ENCODE measurements around the gene TPPP2.

The TPPP2 gene

DNA sequence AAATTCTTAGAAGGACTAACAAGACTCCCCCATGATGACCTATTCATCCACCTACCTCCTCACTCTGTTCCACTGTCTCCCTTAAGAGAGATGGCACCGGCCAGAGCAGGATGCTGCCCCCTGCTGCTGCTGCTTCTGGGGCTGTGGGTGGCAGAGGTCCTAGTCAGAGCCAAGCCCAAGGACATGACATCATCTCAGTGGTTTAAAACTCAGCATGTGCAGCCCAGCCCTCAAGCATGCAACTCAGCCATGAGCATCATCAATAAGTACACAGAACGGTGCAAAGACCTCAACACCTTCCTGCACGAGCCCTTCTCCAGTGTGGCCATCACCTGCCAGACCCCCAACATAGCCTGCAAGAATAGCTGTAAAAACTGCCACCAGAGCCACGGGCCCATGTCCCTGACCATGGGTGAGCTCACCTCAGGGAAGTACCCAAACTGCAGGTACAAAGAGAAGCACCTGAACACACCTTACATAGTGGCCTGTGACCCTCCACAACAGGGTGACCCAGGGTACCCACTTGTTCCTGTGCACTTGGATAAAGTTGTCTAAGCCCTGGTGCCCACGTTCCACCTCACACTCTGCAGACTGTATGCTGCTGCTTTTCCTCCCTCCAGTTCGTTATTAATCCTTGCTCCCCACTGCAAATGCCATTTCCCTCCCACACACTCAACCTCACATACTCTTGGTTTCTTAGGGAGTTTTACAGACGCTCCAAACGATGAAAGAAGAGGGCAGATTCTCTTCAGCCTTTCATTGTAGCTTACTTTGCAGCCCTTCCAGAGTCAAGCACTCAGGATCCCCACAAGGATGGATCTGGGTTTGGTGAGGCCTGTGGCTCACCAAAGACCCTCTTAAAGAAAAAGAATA lies 28.0 kb downstream of the TPPP2 start, which contains the start of gene RNASE8:
Gene RNASE8, plus strand, starts transcription at position 20 of the 873 bp plus-strand sequence. Its CDS starts 71 bp downstream, at position 91.
- H3K27ac ChIP-seq = no peak within 1 kb of the TSS
- peak within 1 kb of the TSS in 1 of 11 experiments; percentile 10; a peak in 1 of 22 replicates for H3K4me2 ChIP-seq
- no peaks in the 10 kb centered on the region for H3K27me3 ChIP-seq
- no peaks in the 10 kb centered on the region; a peak in 1 of 22 replicates for H4K20me1 ChIP-seq
- TF ChIP-seq Cebpa-rat (IDR thresholded peaks at IDR 0.05) = no peak
- no peaks in the 10 kb centered on the region for H3K36me3 ChIP-seq
- H3K9me3 ChIP-seq (replicated peaks in 1 of 11) = no peaks in the 10 kb centered on the region
- H3K9ac ChIP-seq = no peak within 1 kb of the TSS
- H3K4me3 ChIP-seq = no peak within 1 kb of the TSS
- H3K4me1 ChIP-seq = peaks cover 0 to 14% (median 9%) of the 10 kb centered on the region in 10 experiments; a peak in 17 of 20 replicates

DNA sequence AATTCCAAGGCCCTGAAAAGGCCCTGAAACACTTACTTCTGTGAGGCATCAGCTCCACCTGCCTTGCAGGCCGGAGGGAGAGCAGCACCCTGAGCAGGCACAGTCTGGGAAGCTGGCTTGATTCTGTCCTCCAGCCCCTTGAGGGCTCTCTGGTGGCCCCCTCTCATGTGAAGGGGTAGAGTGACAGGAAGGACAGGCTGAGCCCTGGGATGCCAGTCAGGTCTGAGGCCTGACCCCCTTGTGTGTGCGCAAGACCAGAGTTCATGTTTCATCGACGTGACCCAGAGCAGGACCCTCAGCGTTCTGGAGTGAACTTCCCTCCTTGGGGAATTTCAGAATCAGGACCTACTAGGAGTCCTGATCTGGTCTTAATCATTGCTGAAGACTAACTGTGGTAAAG lies 28.9 kb downstream of the TPPP2 start:
- Histone ChIP-seq H3K4me2 (no peak overlapping the region), H3K27ac (no peak overlapping the region), H3K4me3 (no peak overlapping the region), H3K27me3 (no peaks in the 10 kb centered on the region), H3K4me1 (peaks cover 0 to 21% (median 17%) of the 10 kb centered on the region in 10 experiments; a peak in 17 of 20 replicates), H3K36me3 (no peaks in the 10 kb centered on the region), H3K9ac (no peak overlapping the region), H4K20me1 (no peaks in the 10 kb centered on the region; a peak in 1 of 22 replicates), H3K9me3 (replicated peaks in 1 of 11) (no peaks in the 10 kb centered on the region)
- no peak for TF ChIP-seq Cebpa-rat (IDR thresholded peaks at IDR 0.05)

DNA sequence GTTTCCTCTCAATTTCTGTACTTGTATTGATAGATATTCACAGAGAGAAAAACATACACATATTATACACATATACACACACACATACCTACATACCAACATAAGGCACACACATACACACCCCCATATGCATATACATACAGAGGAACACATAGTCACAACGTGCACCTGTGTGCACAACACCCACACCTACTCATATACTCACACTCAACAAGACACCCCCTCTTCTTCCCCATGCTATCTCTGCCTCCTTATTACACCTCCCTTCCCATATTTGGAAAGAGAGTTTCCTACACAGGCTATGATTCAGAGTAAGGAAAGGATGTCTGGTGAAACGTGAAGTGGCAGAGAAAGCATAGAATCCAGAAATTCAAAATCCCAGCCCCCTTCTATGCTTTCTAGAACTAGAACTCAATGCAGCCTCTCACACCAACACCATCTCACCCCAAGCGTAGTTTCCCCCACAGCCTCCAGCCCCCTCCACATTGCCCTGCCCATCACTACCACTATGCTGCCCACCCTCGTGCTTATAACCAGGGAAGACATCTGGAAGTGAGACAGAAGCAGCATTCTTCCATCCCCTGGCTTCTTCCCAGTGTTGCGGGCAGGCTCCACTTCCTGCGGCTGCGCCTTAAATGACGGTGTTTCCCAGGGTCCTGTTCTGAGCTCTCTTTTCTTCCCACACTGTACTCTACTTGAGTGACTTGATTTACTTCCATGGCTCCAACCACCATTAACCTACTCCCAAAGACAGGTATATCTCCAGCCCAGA lies 30.0 kb downstream of the TPPP2 start:
- Histone ChIP-seq H3K4me3 (no peak overlapping the region), H3K4me1 (peaks cover 0 to 21% (median 17%) of the 10 kb centered on the region in 10 experiments; a peak in 17 of 20 replicates), H4K20me1 (no peaks in the 10 kb centered on the region; a peak in 1 of 22 replicates), H3K27ac (no peak overlapping the region), H3K36me3 (no peaks in the 10 kb centered on the region), H3K4me2 (no peak overlapping the region; a peak in 1 of 22 replicates), H3K9me3 (replicated peaks in 1 of 11) (no peaks in the 10 kb centered on the region), H3K27me3 (no peaks in the 10 kb centered on the region), H3K9ac (no peak overlapping the region)
- no peak for TF ChIP-seq Cebpa-rat (IDR thresholded peaks at IDR 0.05)

DNA sequence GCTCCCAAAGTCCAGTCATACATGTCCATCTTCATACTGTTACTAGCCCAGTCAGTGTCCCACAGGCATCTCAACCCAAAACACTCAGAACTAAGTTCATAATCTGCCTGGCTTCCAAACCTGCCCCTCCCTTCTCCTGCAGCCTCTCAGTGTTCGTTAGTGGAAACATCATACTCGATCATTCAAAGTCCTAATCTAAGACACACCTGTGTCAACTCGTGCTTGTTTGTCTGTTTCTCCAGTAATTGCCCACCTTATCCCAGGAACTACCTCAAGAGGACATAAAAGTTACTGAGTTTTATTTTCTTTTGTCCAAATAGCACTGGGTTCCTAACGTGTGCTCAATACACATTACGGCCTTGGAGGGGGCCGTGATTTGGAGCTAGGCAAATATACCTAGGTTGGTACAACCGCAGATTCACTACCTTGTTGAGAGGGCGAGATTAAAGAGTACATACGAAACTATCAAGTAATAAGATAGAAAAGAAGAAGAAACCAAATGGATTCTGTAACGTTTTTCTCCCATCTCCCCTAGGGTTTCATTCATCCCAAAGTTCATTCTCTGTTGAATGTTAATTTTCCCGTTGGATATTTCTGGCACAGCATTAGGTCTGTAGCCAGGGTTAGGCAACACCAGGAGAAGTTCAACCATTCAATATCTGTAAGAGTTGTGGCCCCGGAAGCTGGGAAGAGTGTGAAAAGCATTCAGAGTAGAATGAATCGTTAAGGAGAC lies 30.8 kb downstream of the TPPP2 start:
- Histone ChIP-seq H3K36me3 (no peaks in the 10 kb centered on the region), H3K27ac (no peak overlapping the region), H3K9me3 (replicated peaks in 1 of 11) (no peaks in the 10 kb centered on the region), H3K4me3 (no peak overlapping the region), H4K20me1 (no peaks in the 10 kb centered on the region; a peak in 1 of 22 replicates), H3K9ac (no peak overlapping the region), H3K4me2 (no peak overlapping the region), H3K27me3 (no peaks in the 10 kb centered on the region), H3K4me1 (peaks cover 0 to 21% (median 17%) of the 10 kb centered on the region in 10 experiments; a peak in 17 of 20 replicates)
- TF ChIP-seq Cebpa-rat (IDR thresholded peaks at IDR 0.05) = no peak

DNA sequence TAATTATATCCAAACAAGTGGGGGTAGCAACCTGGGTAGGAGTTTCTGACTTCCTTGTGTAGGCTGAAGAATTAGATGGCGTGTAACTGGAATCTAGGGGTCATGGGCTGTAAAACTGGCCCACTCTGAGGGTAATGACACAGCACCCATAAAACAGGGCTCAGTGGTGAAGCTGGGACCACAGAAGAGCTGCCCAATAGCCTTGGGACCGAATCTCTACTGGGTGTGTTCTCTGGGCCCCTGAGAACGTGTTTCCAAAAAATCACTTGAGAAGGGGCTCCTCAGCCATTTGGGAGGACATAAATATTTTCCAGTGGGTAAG lies 31.3 kb downstream of the TPPP2 start:
- Histone ChIP-seq H3K9me3 (replicated peaks in 1 of 11) (no peaks in the 10 kb centered on the region), H3K27me3 (no peaks in the 10 kb centered on the region), H3K36me3 (no peaks in the 10 kb centered on the region), H3K4me2 (no peak overlapping the region), H3K4me3 (no peak overlapping the region), H3K9ac (no peak overlapping the region), H3K27ac (no peak overlapping the region), H3K4me1 (peaks cover 0 to 21% (median 17%) of the 10 kb centered on the region in 10 experiments; a peak in 17 of 20 replicates), H4K20me1 (no peaks in the 10 kb centered on the region; a peak in 1 of 22 replicates)
- no peak for TF ChIP-seq Cebpa-rat (IDR thresholded peaks at IDR 0.05)

GRCh38 chr14:21063479-21063878 lies 33.5 kb downstream of the TPPP2 start:
- Histone ChIP-seq H3K36me3 (no peaks in the 10 kb centered on the region), H3K9me3 (replicated peaks in 1 of 11) (no peaks in the 10 kb centered on the region), H4K20me1 (peaks cover 0 to under 1% (median 0%) of the 10 kb centered on the region in 11 experiments; a peak in 2 of 22 replicates), H3K27ac (peak overlapping the region in 3 of 11 experiments; percentile 16 to 33 (median 31); a peak in 2 of 22 replicates), H3K4me2 (peak overlapping the region in 8 of 11 experiments; percentile 31 to 72 (median 59); a peak in 16 of 22 replicates), H3K4me1 (peaks cover 3 to 19% (median 17%) of the 10 kb centered on the region in 10 experiments; a peak in 18 of 20 replicates), H3K27me3 (peaks cover 0 to 4% (median 3%) of the 10 kb centered on the region in 11 experiments; a peak in 17 of 22 replicates), H3K9ac (no peak overlapping the region), H3K4me3 (no peak overlapping the region)
- TF ChIP-seq Cebpa-rat (IDR thresholded peaks at IDR 0.05) = no peak

DNA sequence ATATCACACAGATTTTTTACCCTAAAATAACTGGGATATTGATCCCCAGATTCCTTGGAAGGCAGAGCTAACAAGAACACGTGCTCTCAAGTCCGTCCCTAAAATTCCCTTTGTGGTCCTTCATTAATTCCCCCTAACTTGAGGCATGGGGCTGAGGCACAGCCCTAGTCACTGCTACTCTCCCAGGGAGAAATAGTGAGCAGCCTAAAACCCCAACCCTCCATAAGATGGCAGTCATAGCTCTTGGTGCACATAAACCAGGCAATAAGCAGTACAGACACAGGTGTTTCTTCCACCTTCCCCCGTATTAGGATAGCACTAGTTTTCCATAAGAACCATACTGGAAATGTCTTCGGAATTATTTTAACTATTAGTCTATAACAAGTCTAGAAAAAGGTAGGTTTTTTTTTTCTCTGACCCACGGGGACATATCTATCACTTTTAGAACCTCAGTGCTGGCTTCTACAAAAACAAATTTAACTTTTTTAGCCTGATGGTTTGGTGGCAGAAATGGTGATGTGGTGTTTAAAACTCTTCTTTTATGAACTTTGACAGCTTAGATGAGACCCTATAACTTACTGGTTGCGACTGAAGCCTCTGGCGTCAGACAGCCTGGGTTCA lies 37.0 kb downstream of the TPPP2 start:
- peaks cover 18 to 46% (median 40%) of the 10 kb centered on the region in 10 experiments for H3K4me1 ChIP-seq
- TF ChIP-seq Cebpa-rat (IDR thresholded peaks at IDR 0.05) = no peak

More for the DNA sequence above, 37.0 kb downstream of the TPPP2 start:
- Histone ChIP-seq H3K9me3 (replicated peaks in 1 of 11) (no peaks in the 10 kb centered on the region), H3K9ac (no peak overlapping the region), H3K4me2 (no peak overlapping the region), H3K27ac (no peak overlapping the region), H4K20me1 (peaks cover 0 to 14% (median 0%) of the 10 kb centered on the region in 11 experiments; a peak in 4 of 22 replicates), H3K4me3 (no peak overlapping the region), H3K27me3 (peaks cover 10 to 22% (median 18%) of the 10 kb centered on the region in 11 experiments; a peak in 21 of 22 replicates), H3K36me3 (no peaks in the 10 kb centered on the region)
